ENCODE measurements around the gene PRKCSH. TPM values are rescaled to one million over a fixed set of nuclear protein-coding genes. Genes with fewer than 3 reads are reported as not detected.

Gene PRKCSH
- total RNA-seq, 1 experiment from 2014 or later = 318 TPM

- Mint-ChIP-seq H3K9me3 (ENCODE audit: low read depth, unreplicated experiment) (no peaks in the 10 kb centered on the region), H3K4me3 (ENCODE audit: low read depth, unreplicated experiment) (no peak within 1 kb of the TSS), H3K4me1 (ENCODE audit: low read depth, unreplicated experiment) (no peaks in the 10 kb centered on the region), H3K27me3 (ENCODE audit: unreplicated experiment) (peaks cover 17% of the 10 kb centered on the region), H3K36me3 (ENCODE audit: insufficient read depth, unreplicated experiment) (peaks cover 26% of the 10 kb centered on the region), H3K27ac (ENCODE audit: unreplicated experiment) (no peak within 1 kb of the TSS)
- TF ChIP-seq CTCF (IDR thresholded peaks at IDR 0.05; ENCODE audit: unreplicated experiment) = no peak
- no peak for DNase-seq
- CTCF ChIA-PET = no interaction called here
- intact Hi-C loops (cut with micrococcal nuclease; ENCODE audit: unreplicated experiment) = no loop called here
- no TSS peak for BruUV-seq (replicated peaks)
These were observed 45.5 kb downstream of the PRKCSH start, which contains the start of gene ELAVL3 for GRCh38 chr19:11480715-11481533. TSS of gene ELAVL3 (minus strand) at chr19:11481046. CDS start at chr19:11480608, 438 bp downstream.

GRCh38 chr19:11481534-11482383 lies 46.3 kb downstream of the PRKCSH start:
- H3K27ac Mint-ChIP-seq (ENCODE audit: unreplicated experiment) = no peak overlapping the region
- no peak for DNase-seq
- CTCF ChIA-PET = interaction anchor here (1.0 kb wide), 2 partner anchors 77 to 188 kb away, joined by 3 to 5 read pairs; partner anchors contain the start of gene ELOF1
- peaks cover 17% of the 10 kb centered on the region for H3K27me3 Mint-ChIP-seq (ENCODE audit: unreplicated experiment)
- intact Hi-C loops (cut with micrococcal nuclease; ENCODE audit: unreplicated experiment) = no loop called here
- BruUV-seq (replicated peaks) = no TSS peak
- TF ChIP-seq CTCF (IDR thresholded peaks at IDR 0.05; ENCODE audit: unreplicated experiment) = no peak
- H3K4me1 Mint-ChIP-seq (ENCODE audit: low read depth, unreplicated experiment) = no peaks in the 10 kb centered on the region
- peaks cover 26% of the 10 kb centered on the region for H3K36me3 Mint-ChIP-seq (ENCODE audit: insufficient read depth, unreplicated experiment)
- H3K4me3 Mint-ChIP-seq (ENCODE audit: low read depth, unreplicated experiment) = peak overlapping the region; percentile 52
- H3K9me3 Mint-ChIP-seq (ENCODE audit: low read depth, unreplicated experiment) = no peaks in the 10 kb centered on the region

GRCh38 chr19:11482384-11483050 lies 47.1 kb downstream of the PRKCSH start:
- intact Hi-C loops (cut with micrococcal nuclease; ENCODE audit: unreplicated experiment) = no loop called here
- no peak overlapping the region for H3K27ac Mint-ChIP-seq (ENCODE audit: unreplicated experiment)
- H3K36me3 Mint-ChIP-seq (ENCODE audit: insufficient read depth, unreplicated experiment) = peaks cover 26% of the 10 kb centered on the region
- peaks cover 17% of the 10 kb centered on the region for H3K27me3 Mint-ChIP-seq (ENCODE audit: unreplicated experiment)
- TF ChIP-seq CTCF (IDR thresholded peaks at IDR 0.05; ENCODE audit: unreplicated experiment) = peak; percentile 66
- H3K9me3 Mint-ChIP-seq (ENCODE audit: low read depth, unreplicated experiment) = no peaks in the 10 kb centered on the region
- H3K4me1 Mint-ChIP-seq (ENCODE audit: low read depth, unreplicated experiment) = no peaks in the 10 kb centered on the region
- CTCF ChIA-PET = interaction anchor here (0.7 to 1.0 kb wide), 3 partner anchors 76 to 195 kb away, joined by 3 to 7 read pairs (median 5); partner anchors contain the start of gene ELOF1
- peak; percentile 77 for DNase-seq
- no TSS peak for BruUV-seq (replicated peaks)
- H3K4me3 Mint-ChIP-seq (ENCODE audit: low read depth, unreplicated experiment) = peak overlapping the region; percentile 52
